ENCODE results near the gene OR2V1.

OR2V1 gene

DNA sequence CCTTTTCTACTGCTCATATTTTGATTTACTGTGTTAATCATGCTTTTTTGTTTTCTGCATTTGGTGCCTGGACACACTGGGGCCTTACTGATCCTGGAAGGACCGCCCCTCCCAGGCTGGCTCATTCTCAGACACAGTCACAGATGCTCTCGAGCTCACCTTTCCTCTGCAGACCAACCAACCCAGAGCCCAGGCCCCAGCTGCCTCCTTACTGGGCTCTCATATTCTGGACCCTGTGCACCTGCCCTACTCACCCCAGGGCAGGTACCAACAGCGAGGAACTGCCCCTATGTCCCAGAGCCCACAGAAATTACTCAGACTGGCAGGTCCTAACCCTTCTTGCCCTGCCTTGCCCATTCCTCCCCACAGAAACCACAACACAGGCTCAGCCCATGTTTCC is 9.8 kb upstream of the OR2V1 start:
- ChIA-PET CTCF (no interaction called here), POLR2A (no interaction called here)
- TF ChIP-seq SUZ12 (IDR thresholded peaks at IDR 0.05) (no peak), NFRKB (IDR thresholded peaks at IDR 0.05) (no peak), FOXK2 (IDR thresholded peaks at IDR 0.05) (no peak), LEF1 (IDR thresholded peaks at IDR 0.05; ENCODE audit: borderline replicate concordance) (no peak), FOXA1 (IDR thresholded peaks at IDR 0.05) (no peak), TARDBP (IDR thresholded peaks at IDR 0.05) (no peak), ARNT (IDR thresholded peaks at IDR 0.05) (no peak), CTBP1 (IDR thresholded peaks at IDR 0.05; ENCODE audit: borderline replicate concordance) (no peak), BHLHE40 (IDR thresholded peaks at IDR 0.05; ENCODE audit: borderline replicate concordance) (no peak), L3MBTL2 (conservative IDR thresholded peaks at IDR 0.05) (no peak), HDGF (IDR thresholded peaks at IDR 0.05; ENCODE audit: borderline replicate concordance) (no peak), SP1 (IDR thresholded peaks at IDR 0.05) (no peak), ELF4 (IDR thresholded peaks at IDR 0.05) (no peak), FOXM1 (IDR thresholded peaks at IDR 0.05; ENCODE audit: borderline replicate concordance) (no peak), ZNF384 (IDR thresholded peaks at IDR 0.05) (no peak)
- TF ChIP-seq, protein P1, sequence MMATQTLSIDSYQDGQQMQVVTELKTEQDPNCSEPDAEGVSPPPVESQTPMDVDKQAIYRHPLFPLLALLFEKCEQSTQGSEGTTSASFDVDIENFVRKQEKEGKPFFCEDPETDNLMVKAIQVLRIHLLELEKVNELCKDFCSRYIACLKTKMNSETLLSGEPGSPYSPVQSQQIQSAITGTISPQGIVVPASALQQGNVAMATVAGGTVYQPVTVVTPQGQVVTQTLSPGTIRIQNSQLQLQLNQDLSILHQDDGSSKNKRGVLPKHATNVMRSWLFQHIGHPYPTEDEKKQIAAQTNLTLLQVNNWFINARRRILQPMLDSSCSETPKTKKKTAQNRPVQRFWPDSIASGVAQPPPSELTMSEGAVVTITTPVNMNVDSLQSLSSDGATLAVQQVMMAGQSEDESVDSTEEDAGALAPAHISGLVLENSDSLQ (IDR thresholded peaks at IDR 0.05): no peak
- no peak for DNase-seq (ENCODE audit: extremely low spot score)

DNA sequence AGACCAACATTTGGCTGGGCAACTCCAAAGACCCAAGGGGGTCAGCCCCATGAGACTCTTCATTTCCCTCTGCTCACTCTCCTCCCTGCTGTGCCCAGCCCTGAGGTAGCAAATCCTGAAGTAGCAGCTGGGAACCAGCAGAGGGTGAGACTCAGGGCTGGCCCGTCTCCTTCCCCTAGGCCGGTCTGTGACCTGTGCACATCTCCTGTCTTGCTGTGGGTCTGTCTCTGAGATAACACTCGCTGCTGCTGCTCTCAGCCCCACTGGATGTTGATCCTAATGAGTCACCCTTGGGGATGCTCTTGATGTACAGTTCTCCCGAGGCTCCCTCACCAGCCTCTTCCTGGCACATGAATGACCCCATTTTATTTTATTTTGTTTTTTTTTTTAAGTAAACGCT is 7.3 kb upstream of the OR2V1 start:
- TF ChIP-seq NFRKB (IDR thresholded peaks at IDR 0.05): no peak
- TF ChIP-seq HDGF (IDR thresholded peaks at IDR 0.05; ENCODE audit: borderline replicate concordance): no peak
- TF ChIP-seq FOXM1 (IDR thresholded peaks at IDR 0.05; ENCODE audit: borderline replicate concordance): no peak
- TF ChIP-seq FOXK2 (IDR thresholded peaks at IDR 0.05): no peak
- TF ChIP-seq LEF1 (IDR thresholded peaks at IDR 0.05; ENCODE audit: borderline replicate concordance): no peak
- no peak for TF ChIP-seq L3MBTL2 (conservative IDR thresholded peaks at IDR 0.05)
- TF ChIP-seq CTBP1 (IDR thresholded peaks at IDR 0.05; ENCODE audit: borderline replicate concordance): no peak
- no peak for TF ChIP-seq TARDBP (IDR thresholded peaks at IDR 0.05)
- no peak for TF ChIP-seq SP1 (IDR thresholded peaks at IDR 0.05)
- no peak for TF ChIP-seq FOXA1 (IDR thresholded peaks at IDR 0.05)
- TF ChIP-seq SUZ12 (IDR thresholded peaks at IDR 0.05): no peak
- TF ChIP-seq BHLHE40 (IDR thresholded peaks at IDR 0.05; ENCODE audit: borderline replicate concordance): no peak
- TF ChIP-seq ARNT (IDR thresholded peaks at IDR 0.05): no peak
- no peak for TF ChIP-seq ELF4 (IDR thresholded peaks at IDR 0.05)
- TF ChIP-seq ZNF384 (IDR thresholded peaks at IDR 0.05): no peak
- TF ChIP-seq, protein P1 (IDR thresholded peaks at IDR 0.05): no peak
- POLR2A ChIA-PET: no interaction called here
- CTCF ChIA-PET: interaction anchor here (0.7 to 0.9 kb wide), 2 partner anchors 9 to 136 kb away, joined by 4 read pairs; no protein-coding TSS in a partner anchor
- DNase-seq (ENCODE audit: extremely low spot score): no peak

DNA sequence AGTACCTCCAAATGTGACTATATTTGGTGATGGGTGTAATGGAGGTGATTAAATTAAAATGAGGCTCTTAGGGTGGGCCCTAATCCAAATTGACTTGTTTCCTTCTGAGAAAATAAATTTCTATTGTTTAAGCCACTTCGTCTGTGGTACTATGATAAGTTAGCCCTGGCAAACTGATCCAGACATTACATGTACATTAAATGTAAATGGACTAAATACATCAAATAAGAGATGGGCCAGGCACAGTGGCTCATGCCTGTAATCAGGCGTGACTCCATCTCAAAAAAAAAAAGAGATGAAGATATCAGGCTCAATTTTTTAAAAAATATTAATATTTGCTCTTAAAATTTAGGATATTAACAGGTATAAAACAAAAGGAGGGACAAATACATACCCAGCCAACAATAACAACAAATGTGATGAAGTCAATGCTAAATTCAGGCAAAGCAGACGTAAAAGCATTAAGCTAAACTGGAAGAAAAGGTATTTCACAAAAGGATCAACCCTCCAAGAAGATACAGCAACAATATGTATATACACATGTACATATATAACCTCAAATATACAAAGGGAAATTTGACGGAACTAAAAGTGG is 5.5 kb upstream of the OR2V1 start:
- ChIA-PET CTCF (no interaction called here), POLR2A (no interaction called here)
- TF ChIP-seq NFRKB (IDR thresholded peaks at IDR 0.05): no peak
- no peak for TF ChIP-seq ELF4 (IDR thresholded peaks at IDR 0.05)
- TF ChIP-seq FOXK2 (IDR thresholded peaks at IDR 0.05): no peak
- no peak for TF ChIP-seq L3MBTL2 (conservative IDR thresholded peaks at IDR 0.05)
- TF ChIP-seq BHLHE40 (IDR thresholded peaks at IDR 0.05; ENCODE audit: borderline replicate concordance): no peak
- TF ChIP-seq, protein P1 (IDR thresholded peaks at IDR 0.05): no peak
- TF ChIP-seq HDGF (IDR thresholded peaks at IDR 0.05; ENCODE audit: borderline replicate concordance): no peak
- TF ChIP-seq SP1 (IDR thresholded peaks at IDR 0.05): no peak
- TF ChIP-seq LEF1 (IDR thresholded peaks at IDR 0.05; ENCODE audit: borderline replicate concordance): no peak
- no peak for TF ChIP-seq TARDBP (IDR thresholded peaks at IDR 0.05)
- no peak for TF ChIP-seq FOXA1 (IDR thresholded peaks at IDR 0.05)
- no peak for TF ChIP-seq ZNF384 (IDR thresholded peaks at IDR 0.05)
- no peak for TF ChIP-seq SUZ12 (IDR thresholded peaks at IDR 0.05)
- TF ChIP-seq FOXM1 (IDR thresholded peaks at IDR 0.05; ENCODE audit: borderline replicate concordance): no peak
- TF ChIP-seq ARNT (IDR thresholded peaks at IDR 0.05): no peak
- no peak for TF ChIP-seq CTBP1 (IDR thresholded peaks at IDR 0.05; ENCODE audit: borderline replicate concordance)
- no peak for DNase-seq (ENCODE audit: extremely low spot score)

DNA sequence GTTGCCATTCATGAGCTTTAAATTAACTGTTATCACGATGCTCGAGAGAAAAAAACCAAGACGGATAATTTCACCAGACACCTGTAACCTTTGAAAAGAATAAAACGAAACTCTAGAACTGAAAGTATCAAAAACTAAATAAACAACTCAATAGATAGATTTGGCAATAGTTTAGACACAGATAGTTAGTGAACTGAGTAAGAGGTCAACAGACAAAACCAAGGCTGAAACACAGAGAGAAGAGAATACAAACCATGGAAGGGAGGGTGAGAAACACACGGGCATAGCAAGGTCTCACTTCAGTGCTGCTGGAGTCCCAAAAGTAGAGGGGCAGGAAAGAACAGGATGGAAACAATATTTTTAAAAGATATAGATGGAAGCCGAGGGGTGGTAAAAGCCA is 3.3 kb upstream of the OR2V1 start:
- DNase-seq (ENCODE audit: extremely low spot score): no peak
- ChIA-PET POLR2A (no interaction called here), CTCF (no interaction called here)
- TF ChIP-seq SP1 (IDR thresholded peaks at IDR 0.05) (no peak), NFRKB (IDR thresholded peaks at IDR 0.05) (no peak)

DNA sequence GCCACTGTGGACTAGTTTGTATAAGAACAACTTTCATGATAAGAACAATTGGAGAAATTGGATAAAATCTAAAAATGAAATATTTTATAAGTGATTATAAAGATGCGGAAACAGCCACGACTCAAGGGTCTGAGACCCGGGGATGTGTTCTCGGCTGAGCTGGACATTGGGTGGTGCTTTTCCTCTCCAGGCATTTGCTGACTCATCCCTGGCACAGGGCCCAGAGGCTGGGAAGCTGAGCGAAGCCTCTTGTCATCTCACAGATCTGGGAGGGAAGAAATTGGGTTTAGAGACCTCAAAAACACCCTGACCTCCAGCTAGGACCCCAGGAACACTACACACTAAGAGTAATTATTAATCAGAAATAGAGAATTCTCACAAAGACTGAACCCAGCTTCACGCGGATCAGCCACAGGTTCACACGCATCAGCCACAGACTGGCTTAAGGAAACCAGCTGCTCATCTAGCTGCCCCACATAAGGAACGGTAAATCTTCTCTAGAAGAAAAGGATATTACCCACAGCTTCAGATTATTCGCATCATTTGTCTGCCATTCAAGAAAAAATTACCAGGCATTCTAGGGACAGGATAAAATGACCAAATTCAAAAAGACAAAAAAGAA is 2.8 kb upstream of the OR2V1 start:
- ChIA-PET CTCF (no interaction called here), POLR2A (no interaction called here)
- TF ChIP-seq ELF4 (IDR thresholded peaks at IDR 0.05) (no peak), FOXA1 (IDR thresholded peaks at IDR 0.05) (no peak), SUZ12 (IDR thresholded peaks at IDR 0.05) (no peak), ARNT (IDR thresholded peaks at IDR 0.05) (no peak), ZNF384 (IDR thresholded peaks at IDR 0.05) (no peak), NFRKB (IDR thresholded peaks at IDR 0.05) (no peak), SP1 (IDR thresholded peaks at IDR 0.05) (no peak), FOXM1 (IDR thresholded peaks at IDR 0.05; ENCODE audit: borderline replicate concordance) (no peak), BHLHE40 (IDR thresholded peaks at IDR 0.05; ENCODE audit: borderline replicate concordance) (no peak), LEF1 (IDR thresholded peaks at IDR 0.05; ENCODE audit: borderline replicate concordance) (no peak), CTBP1 (IDR thresholded peaks at IDR 0.05; ENCODE audit: borderline replicate concordance) (no peak), FOXK2 (IDR thresholded peaks at IDR 0.05) (no peak), L3MBTL2 (conservative IDR thresholded peaks at IDR 0.05) (no peak), TARDBP (IDR thresholded peaks at IDR 0.05) (no peak), HDGF (IDR thresholded peaks at IDR 0.05; ENCODE audit: borderline replicate concordance) (no peak)
- TF ChIP-seq, protein P1 (IDR thresholded peaks at IDR 0.05): no peak
- DNase-seq (ENCODE audit: extremely low spot score): no peak
